ENCODE data around the gene RIPPLY2.
A peak's percentile ranks its signal among the peaks of the same experiment; 100 is the strongest.

Gene RIPPLY2

DNA sequence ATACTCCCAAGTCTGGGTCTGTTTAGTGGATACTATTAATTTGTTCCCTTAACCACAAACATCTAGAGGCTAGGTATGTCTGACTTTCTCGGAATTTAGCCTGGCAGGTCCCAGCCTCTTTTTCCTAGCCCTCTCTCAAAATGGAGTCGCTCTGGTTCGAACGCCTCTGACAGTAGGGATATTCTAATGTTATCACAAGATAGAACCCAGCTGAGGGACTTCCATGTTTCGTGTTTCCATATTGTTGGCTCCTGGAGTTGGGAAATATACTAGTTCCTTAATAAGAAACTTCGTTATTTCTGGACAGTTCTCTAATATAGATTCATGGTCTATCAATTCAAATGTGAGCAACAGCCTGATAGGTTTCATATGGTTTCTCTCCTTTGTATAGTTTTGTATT is 22.7 kb downstream of the RIPPLY2 start:
- ChIA-PET POLR2A (no interaction called here), CTCF (no interaction called here)
- TF ChIP-seq SP1 (IDR thresholded peaks at IDR 0.05) (no peak), BHLHE40 (IDR thresholded peaks at IDR 0.05; ENCODE audit: borderline replicate concordance) (no peak), FOXM1 (IDR thresholded peaks at IDR 0.05; ENCODE audit: borderline replicate concordance) (no peak), ZNF384 (IDR thresholded peaks at IDR 0.05) (no peak), ARNT (IDR thresholded peaks at IDR 0.05) (no peak), TARDBP (IDR thresholded peaks at IDR 0.05) (no peak), FOXA1 (IDR thresholded peaks at IDR 0.05) (no peak), NFRKB (IDR thresholded peaks at IDR 0.05) (no peak), SUZ12 (IDR thresholded peaks at IDR 0.05) (no peak), ELF4 (IDR thresholded peaks at IDR 0.05) (no peak), L3MBTL2 (conservative IDR thresholded peaks at IDR 0.05) (no peak), CTBP1 (IDR thresholded peaks at IDR 0.05; ENCODE audit: borderline replicate concordance) (no peak), HDGF (IDR thresholded peaks at IDR 0.05; ENCODE audit: borderline replicate concordance) (no peak), LEF1 (IDR thresholded peaks at IDR 0.05; ENCODE audit: borderline replicate concordance) (no peak)
- no peak for DNase-seq (ENCODE audit: extremely low spot score)

DNA sequence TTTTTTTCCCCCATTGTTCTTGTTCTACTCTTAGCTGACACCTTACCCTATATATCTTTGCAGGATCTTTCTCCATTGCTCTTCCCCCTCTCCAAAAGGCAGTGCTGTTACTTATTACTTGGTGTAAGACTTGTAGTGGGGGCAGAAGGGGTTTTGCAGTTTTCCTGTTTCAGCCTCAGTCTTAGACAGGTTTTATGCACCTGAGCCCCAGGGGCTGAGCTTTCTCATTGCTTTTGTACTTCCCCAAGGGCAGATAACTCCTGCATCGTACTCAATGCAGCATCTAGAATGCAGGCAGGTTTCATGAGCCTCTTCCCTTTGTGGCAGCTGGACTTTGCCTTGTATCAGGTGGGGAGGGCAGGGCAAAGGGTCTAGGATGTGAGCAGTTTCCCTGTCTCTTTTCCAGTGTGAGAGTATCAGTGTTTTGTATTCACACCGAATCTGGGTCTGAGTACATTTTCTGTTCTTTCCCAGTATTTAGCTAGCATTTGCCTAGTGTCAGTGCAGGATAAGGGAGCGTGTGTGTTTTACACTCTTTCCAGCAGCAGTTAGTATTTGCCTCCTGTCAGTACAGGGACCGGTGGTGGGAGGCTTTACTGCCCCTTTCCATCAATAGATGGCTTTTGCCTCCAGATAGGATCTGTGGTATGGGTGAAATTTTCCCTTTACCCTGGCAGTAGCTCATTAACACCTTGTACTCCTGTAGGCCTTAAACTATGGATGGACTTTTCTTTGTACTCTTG is 25.9 kb downstream of the RIPPLY2 start:
- no peak for DNase-seq (ENCODE audit: extremely low spot score)
- TF ChIP-seq FOXM1 (IDR thresholded peaks at IDR 0.05; ENCODE audit: borderline replicate concordance), result no peak
- no peak for TF ChIP-seq ELF4 (IDR thresholded peaks at IDR 0.05)
- no peak for TF ChIP-seq SP1 (IDR thresholded peaks at IDR 0.05)
- TF ChIP-seq FOXA1 (IDR thresholded peaks at IDR 0.05), result no peak
- TF ChIP-seq ARNT (IDR thresholded peaks at IDR 0.05), result no peak
- TF ChIP-seq LEF1 (IDR thresholded peaks at IDR 0.05; ENCODE audit: borderline replicate concordance), result no peak
- TF ChIP-seq FOXK2 (IDR thresholded peaks at IDR 0.05), result no peak
- no peak for TF ChIP-seq SUZ12 (IDR thresholded peaks at IDR 0.05)
- no peak for TF ChIP-seq CTBP1 (IDR thresholded peaks at IDR 0.05; ENCODE audit: borderline replicate concordance)
- ChIA-PET CTCF (interaction anchor here (0.7 kb wide), 1 partner anchor 170 kb away, joined by 3 read pairs; no protein-coding TSS in a partner anchor), POLR2A (interaction anchor here (1.4 kb wide), 1 partner anchor 20 kb away, joined by 4 read pairs; the partner anchor contains the start of gene CYB5R4)

DNA sequence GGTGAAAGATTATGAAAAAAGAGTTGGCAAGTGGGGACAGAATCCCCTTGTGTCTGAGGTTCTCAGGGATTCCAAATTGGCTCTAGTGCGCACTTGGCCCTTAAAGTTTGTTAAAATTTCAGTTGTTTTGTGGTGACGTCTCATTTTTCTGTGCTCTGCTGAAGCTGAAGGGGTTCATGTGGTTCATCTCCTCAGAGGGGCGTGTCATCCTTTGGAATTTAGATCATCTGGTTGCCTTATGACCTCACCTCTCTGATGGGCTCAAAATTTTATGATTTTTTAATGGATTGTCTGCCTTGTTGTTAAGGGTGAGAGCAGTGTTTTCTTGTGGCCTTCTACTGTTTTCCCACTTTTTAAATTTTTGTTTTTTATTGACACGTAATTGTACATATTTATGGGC is 26.6 kb downstream of the RIPPLY2 start:
- DNase-seq (ENCODE audit: extremely low spot score), result no peak
- ChIA-PET POLR2A (interaction anchor here (1.4 kb wide), 1 partner anchor 20 kb away, joined by 4 read pairs; the partner anchor contains the start of gene CYB5R4), CTCF (interaction anchor here (0.7 kb wide), 1 partner anchor 171 kb away, joined by 3 read pairs; no protein-coding TSS in a partner anchor)
- TF ChIP-seq ELF4 (IDR thresholded peaks at IDR 0.05) (no peak), L3MBTL2 (conservative IDR thresholded peaks at IDR 0.05) (no peak), BHLHE40 (IDR thresholded peaks at IDR 0.05; ENCODE audit: borderline replicate concordance) (no peak), SUZ12 (IDR thresholded peaks at IDR 0.05) (no peak), CTBP1 (IDR thresholded peaks at IDR 0.05; ENCODE audit: borderline replicate concordance) (no peak), ZNF384 (IDR thresholded peaks at IDR 0.05) (no peak), ARNT (IDR thresholded peaks at IDR 0.05) (no peak), FOXA1 (IDR thresholded peaks at IDR 0.05) (no peak), TARDBP (IDR thresholded peaks at IDR 0.05) (no peak), FOXK2 (IDR thresholded peaks at IDR 0.05) (no peak), LEF1 (IDR thresholded peaks at IDR 0.05; ENCODE audit: borderline replicate concordance) (no peak)
- TF ChIP-seq, protein P1, sequence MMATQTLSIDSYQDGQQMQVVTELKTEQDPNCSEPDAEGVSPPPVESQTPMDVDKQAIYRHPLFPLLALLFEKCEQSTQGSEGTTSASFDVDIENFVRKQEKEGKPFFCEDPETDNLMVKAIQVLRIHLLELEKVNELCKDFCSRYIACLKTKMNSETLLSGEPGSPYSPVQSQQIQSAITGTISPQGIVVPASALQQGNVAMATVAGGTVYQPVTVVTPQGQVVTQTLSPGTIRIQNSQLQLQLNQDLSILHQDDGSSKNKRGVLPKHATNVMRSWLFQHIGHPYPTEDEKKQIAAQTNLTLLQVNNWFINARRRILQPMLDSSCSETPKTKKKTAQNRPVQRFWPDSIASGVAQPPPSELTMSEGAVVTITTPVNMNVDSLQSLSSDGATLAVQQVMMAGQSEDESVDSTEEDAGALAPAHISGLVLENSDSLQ (IDR thresholded peaks at IDR 0.05), result no peak

DNA sequence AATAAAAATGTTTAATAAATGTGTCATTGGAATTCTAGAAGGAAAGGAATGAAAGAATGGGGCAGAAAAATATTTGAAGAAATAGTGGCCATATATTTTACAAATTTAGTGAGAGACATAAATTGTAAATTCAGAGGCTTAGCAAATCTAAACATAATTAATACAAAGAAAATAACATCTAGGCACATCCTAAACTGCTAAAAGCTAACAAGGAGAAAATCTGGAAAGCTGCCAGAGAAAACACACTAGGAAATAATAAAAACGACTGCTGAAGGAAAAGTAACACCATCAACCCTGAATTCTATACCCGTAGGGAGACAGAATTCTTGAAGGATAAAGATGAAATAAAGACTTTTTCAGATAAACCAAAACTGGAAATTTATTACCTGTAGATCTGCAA is 30.1 kb downstream of the RIPPLY2 start:
- ChIA-PET POLR2A (no interaction called here), CTCF (no interaction called here)
- no peak for DNase-seq (ENCODE audit: extremely low spot score)
- TF ChIP-seq, protein P1 (IDR thresholded peaks at IDR 0.05), result no peak

DNA sequence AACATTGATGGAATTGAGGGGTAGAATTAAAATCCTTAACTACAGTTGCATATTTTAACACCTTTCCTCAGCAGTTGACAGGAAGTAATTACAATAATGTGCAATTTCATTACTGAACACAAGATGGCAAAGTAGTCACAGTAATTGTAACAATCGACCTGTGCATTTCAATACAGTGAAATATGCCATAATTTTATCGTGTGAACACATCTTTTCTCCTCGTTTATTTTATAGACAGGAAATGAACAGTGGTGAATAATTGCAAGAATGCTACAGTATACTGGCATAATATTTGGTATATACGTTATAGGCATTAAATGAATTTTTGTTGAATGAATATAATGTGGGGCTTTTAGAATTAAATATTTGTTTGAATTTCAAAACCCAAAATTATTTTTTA is 31.4 kb downstream of the RIPPLY2 start:
- no peak for TF ChIP-seq L3MBTL2 (conservative IDR thresholded peaks at IDR 0.05)
- TF ChIP-seq, protein P1 (IDR thresholded peaks at IDR 0.05), result 0 out of 2 replicates have a peak, but pooled peaks have one; percentile 11
- TF ChIP-seq ZNF384 (IDR thresholded peaks at IDR 0.05), result no peak
- no peak for TF ChIP-seq ARNT (IDR thresholded peaks at IDR 0.05)
- no peak for TF ChIP-seq NFRKB (IDR thresholded peaks at IDR 0.05)
- DNase-seq (ENCODE audit: extremely low spot score), result peak; percentile 29
- CTCF ChIA-PET, result no interaction called here
- POLR2A ChIA-PET, result no interaction called here

DNA sequence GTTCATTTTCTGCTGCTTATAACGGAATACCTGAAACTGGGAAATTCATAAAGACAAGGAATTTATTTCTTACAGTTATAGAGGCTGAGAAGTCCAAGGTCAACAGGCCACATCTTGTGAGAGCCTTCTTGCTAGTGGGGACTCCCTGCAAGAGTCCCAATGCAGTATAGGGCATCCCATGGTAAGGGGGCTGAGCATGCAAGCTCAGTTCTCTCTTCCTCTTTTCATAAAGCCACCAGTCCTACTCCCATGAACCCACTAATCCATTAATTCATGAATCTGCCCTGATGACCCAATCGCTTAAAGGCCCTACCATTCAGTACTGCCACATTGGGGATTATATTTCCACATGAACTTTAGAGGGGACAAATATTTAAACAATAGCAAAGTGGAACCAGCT is 32.8 kb downstream of the RIPPLY2 start:
- TF ChIP-seq LEF1 (IDR thresholded peaks at IDR 0.05; ENCODE audit: borderline replicate concordance), result no peak
- no peak for TF ChIP-seq TARDBP (IDR thresholded peaks at IDR 0.05)
- TF ChIP-seq CTBP1 (IDR thresholded peaks at IDR 0.05; ENCODE audit: borderline replicate concordance), result no peak
- TF ChIP-seq L3MBTL2 (conservative IDR thresholded peaks at IDR 0.05), result no peak
- ChIA-PET POLR2A (no interaction called here), CTCF (no interaction called here)
- no peak for DNase-seq (ENCODE audit: extremely low spot score)

DNA sequence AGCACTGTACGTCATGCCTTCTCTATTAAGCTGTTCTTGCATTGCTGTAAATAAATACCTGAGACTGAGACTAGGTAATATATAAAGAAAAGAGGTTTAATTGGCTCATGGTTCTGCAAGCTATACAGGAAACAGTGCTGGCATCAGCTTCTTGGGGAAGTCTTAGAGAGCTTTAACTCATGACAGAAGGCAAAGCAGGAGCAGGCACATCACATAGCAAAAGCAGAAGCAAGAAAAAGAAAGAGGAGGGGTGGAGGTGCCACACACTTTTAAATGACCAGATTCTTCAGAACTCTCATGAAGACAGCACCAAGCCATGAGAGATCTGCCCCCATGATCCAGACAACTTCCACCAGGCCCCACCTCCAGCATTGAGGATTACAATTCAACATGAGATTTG is 36.5 kb downstream of the RIPPLY2 start:
- TF ChIP-seq SUZ12 (IDR thresholded peaks at IDR 0.05) (no peak), TARDBP (IDR thresholded peaks at IDR 0.05) (no peak), HDGF (IDR thresholded peaks at IDR 0.05; ENCODE audit: borderline replicate concordance) (no peak), CTBP1 (IDR thresholded peaks at IDR 0.05; ENCODE audit: borderline replicate concordance) (no peak), ARNT (IDR thresholded peaks at IDR 0.05) (no peak), FOXM1 (IDR thresholded peaks at IDR 0.05; ENCODE audit: borderline replicate concordance) (no peak), FOXA1 (IDR thresholded peaks at IDR 0.05) (no peak), LEF1 (IDR thresholded peaks at IDR 0.05; ENCODE audit: borderline replicate concordance) (no peak), BHLHE40 (IDR thresholded peaks at IDR 0.05; ENCODE audit: borderline replicate concordance) (no peak), ELF4 (IDR thresholded peaks at IDR 0.05) (no peak), NFRKB (IDR thresholded peaks at IDR 0.05) (no peak), L3MBTL2 (conservative IDR thresholded peaks at IDR 0.05) (no peak), FOXK2 (IDR thresholded peaks at IDR 0.05) (no peak), SP1 (IDR thresholded peaks at IDR 0.05) (no peak)
- TF ChIP-seq, protein P1 (IDR thresholded peaks at IDR 0.05), result no peak
- ChIA-PET CTCF (interaction anchor here (0.7 kb wide), 1 partner anchor 309 kb away, joined by 4 read pairs; no protein-coding TSS in a partner anchor), POLR2A (no interaction called here)
- no peak for DNase-seq (ENCODE audit: extremely low spot score)

Data from HEK293T (cell line).